T-helper 1 cell (primary cell): ENCODE data around the gene TDRD7.
"Not testable (repeated sequence)": the region's sequence is repeated elsewhere in the genome, so short reads cannot be mapped to it uniquely, and the experiment has no call there.

Experiments used
- DNase-seq, 5 donors: peaks; one replicate each; pipeline ENCODE4 v3.0.0-alpha.2; 2012 to 2020

Gene TDRD7

DNA sequence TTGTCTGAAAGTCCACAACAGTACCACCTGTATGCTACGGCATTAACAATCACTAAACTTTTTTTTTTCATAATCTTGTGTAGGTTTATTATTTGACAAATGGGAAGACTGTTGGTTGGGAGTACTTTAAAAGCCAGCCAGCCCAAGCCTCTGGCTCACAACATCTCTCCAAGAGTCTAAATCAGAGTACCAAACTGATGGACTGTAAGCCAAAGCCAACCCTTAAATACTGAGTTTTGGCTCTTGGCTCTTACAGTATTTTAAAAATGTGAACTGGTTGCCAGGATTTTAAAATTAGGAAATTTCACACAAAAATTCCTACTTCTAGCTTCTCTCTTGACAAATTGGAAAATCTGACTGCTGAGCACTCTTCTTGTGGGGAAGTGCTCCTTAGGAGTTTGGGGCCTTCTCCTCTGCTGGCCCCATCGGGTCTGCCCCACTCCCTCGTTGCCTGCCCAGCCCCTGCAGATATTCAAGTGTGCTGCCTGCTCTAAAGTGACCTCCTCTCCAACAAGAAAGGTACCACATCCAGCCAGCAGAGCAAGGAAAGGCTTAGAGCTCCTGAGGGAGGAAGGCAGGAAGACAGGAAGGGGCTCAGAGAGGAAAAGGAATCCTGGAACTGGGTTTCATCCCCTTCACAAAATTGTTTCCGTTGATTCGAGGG, 67.7 kb downstream of the TDRD7 start:
- no peak for DNase-seq

DNA sequence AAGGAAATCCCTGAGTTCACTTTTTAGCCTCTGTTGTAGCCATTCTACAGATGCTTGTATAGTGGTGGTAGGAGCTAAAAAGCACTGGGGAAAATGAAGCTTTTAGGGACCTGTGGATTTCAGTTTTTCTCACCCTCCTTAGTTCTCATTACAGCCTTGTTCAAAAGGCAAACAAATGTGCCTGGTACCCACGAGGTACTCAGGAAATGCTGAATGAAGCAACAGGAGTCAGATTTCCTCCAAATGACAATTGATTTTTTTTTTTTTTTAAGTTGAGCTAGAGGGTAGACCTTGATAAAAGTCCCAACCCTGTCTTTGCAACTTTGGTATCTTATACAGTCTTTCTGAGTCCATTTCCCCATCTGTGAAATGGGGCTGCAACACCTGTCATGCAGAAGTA, 68.3 kb downstream of the TDRD7 start:
- no peak for DNase-seq

DNA sequence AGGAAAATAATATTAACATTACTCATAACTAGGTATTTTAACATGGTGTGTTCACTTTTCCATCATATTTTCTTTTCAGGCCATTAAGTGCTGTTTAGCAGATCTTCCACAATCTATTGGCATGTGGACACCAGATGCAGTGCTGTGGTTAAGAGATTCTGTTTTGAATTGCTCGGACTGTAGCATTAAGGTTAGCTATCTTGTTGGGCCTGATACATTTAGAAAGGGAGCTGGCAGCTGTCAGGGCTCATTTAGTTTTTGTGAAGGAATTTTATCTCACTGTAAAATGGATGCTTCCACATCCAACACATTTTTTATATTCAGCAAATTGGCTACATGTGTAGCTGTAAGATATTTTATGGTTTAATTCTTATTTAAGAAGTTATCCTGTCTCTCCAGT, 68.9 kb downstream of the TDRD7 start:
- DNase-seq, result no peak

DNA sequence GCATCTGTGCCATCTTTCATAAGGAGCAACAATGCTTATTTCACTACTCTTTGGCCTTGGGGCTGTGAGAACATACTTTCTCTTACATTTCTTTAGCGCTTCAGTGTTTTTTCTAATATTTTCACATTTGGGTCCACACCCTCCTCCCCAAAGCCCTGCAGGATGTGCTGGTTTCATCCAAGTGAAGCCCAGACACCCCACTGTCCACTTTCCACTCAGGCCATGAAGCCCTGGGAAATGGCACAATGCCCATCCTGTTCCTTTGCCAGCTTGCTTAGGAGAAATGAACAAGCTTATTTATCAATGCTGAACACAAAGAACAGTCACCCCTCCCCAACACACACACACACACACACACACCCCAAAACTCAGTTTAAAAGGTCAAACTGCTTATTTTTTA, 72.2 kb downstream of the TDRD7 start:
- no peak for DNase-seq

DNA sequence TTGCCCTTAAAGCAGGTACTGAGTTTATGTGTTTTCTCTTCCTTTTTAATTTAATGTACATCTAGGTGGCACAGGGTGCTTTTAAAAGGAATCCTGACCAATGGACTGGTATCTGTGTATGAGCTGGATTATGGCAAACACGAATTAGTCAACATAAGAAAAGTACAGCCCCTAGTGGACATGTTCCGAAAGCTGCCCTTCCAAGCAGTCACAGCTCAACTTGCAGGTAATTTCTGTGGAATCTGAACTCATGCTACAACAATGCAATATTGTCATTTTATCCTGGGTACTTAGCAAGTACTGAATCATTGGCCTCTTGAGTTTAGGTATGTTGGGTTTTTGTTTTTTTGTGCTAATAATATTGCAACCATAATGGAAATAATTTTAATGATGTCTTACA, 75.2 kb downstream of the TDRD7 start:
- no peak for DNase-seq

DNA sequence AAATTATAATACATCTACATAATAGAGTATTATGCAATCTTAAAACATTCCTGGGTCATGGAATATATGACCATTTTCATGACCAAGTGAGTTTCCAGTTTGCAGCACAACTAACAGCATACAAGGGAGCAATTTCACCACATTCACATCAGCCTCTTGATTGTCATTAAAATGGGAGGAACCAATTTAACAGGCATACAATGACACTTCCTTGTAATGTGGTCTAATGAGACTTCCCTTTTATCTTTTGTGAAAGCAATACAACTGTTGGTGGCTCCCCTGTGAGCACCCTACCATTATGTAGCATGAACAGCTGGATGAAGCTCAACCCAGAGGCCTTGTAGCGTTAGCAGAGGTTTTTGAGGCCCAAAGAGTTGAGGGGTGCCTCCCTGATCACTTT, 76.0 kb downstream of the TDRD7 start:
- DNase-seq, result no peak

DNA sequence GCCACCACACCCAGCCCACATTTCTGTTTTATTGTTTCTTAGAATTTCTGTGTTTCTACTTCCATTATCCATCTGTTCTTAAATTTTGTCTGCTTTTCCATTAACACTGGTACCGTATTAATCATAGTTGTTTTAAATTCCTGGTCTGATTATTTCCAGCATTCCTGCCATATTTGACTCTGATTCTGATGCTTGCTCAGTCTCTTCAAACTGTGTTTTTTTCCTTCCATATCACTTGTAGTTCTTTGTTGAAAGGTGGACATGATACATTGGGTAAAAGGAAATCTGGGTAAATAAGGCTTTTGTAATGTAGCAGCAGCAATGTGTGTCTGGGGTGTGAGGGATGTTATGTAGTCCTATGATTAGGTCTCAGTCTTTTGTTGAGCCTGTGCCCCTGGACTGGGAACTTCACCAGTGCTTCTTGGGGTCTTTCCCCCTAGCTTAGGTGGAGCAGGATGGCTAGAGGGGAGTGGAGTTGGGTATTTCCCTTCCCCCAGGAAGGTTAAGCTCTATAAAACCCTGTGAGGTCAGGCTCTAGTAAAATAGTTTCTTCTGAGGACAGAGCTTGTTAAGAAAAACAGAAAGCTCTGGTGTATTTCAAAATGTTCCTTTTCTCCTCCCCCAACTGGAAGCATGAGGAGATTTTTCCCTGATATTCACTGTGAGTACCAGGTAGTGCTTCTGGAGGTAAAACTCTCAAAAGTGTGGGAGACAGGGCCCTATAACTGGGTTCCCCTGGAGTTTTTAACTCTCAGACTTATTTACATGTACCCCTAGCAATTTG, 79.5 kb downstream of the TDRD7 start:
- no peak for DNase-seq

DNA sequence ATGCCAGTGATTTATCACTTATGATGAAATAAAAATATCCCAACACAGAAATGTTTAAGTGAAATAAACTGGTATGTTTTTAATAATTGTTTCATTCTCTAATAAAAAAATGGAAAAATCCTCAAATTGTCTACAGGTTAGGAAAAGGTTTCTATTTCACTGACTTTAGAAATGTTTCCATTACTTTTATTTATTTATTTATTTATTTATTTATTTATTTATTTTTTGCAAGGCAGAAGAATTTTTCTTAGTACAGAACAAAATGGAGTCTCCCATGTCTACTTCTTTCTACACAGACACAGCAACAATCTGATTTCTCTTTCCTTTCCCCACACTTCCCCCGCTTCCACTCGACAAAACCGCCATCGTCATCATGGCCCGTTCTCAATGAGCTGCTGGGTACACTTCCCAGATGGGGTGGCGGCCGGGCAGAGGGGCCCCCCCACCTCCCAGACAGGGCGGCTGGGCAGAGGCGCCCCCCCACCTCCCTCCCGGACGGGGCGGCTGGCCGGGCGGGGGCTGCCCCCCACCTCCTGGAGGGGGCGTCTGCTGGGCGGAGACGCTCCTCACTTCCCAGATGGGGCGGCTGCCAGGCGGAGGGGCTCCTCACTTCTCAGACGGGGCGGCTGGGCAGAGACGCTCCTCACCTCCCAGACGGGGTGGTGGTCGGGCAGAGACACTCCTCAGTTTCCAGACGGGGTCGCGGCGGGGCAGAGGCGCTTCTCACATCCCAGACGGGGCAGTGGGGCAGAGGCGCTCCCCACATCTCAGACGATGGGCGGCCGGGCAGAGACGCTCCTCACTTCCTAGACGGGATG, 85.9 kb downstream of the TDRD7 start:
- DNase-seq, result not testable (repeated sequence)

DNA sequence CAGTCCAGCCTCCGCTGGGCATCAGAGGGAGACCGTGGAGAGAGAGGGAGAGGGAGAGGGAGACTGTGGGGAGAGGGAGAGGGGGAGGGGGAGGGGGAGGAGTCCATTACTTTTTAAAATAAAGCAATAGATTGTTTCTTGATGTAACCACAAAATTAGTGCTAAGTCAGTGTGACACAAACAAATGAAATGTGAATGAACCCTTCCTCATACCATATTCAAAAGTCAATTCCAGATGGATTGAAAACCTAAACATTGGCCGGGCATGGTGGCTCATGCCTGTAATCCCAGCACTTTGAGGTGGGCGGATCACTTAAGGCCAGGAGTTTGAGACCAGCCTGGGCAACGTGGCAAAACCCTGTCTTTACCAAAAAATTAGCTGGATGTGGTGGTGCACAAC, 87.0 kb downstream of the TDRD7 start:
- not testable (repeated sequence) for DNase-seq

DNA sequence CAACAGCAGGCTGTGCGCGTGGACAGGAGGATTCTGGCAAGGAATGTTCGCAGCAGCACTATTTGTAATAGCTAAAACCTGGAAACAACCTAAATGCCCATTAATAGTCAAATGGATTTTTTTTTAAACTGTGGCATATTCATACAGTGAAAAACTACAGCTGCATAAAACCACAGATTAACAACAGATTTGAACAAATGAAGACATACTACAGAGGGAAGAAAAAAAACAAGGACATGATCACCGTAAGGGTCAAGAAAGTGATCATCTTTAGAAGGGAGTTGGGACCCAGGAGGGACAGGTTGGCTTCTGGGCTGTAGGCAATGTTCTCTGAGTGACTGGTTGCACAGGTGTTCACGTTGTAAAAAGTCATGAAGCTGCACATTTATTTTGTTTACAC, 88.4 kb downstream of the TDRD7 start:
- DNase-seq, result no peak

DNA sequence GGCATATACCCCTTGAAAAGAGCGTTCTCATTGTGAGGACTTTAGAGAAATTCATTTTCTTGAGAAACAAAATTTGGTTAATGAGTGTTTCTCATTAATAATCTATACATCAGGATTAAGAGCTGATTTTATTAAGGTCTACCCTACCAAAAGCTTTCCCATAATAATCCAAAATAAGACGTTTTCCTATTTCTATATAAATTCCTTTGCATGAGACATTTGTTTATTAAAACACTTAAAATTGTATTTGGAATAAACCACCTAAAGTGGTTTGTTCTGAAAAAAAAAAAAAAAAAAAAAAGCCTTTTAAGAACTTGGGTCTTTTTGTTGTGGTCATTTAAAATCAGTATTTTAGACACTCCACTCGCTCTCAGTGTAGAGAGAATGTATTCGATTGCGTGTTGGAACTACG, 88.9 kb downstream of the TDRD7 start:
- no peak for DNase-seq

DNA sequence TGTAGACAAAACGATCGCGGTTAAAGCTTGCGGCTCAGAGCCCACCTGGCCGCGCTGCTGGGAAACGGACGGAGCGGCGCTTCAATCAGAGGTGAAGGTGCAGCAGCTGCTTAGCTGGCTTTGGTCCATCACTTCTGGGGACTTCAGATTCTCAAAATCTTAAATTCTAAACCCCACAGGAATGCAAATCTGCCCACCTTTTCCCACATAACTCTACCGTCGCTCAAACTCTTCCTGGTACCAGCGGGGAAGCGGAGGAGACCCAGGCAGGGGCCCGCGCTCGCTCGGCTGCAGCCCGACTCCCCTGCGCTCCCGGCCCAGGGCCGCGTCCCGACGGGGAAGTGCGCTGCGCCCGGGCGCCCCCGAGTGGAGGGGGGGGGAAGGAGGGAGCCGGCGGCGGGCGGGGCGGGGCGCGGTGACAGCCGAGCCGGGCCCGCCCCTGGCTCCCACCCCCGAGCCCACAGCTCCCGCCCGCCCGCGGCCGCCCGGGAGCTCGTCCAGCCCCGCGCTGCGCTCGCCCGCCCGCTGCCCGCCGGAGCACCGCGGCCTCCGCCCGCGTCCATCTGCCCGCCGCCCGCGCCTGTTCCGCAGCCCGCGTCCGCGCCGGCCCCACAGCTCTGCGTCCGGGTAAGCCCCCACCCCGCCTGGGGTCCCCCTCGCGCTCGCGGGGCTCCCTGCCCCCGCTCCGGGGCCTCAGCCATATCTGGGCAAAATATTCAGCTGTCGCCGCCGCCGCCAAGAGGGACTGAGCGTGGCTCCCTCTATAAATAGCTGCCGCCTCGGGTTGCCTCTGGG, 89.5 kb downstream of the TDRD7 start, which contains the start of gene TMOD1:
TSS of gene TMOD1 (plus strand) at position 490 of the 795 bp plus-strand sequence. CDS start 22,523 bp downstream, outside the sequence.
- peak in 2 of 5 donors; percentile 20 to 46 for DNase-seq

DNA sequence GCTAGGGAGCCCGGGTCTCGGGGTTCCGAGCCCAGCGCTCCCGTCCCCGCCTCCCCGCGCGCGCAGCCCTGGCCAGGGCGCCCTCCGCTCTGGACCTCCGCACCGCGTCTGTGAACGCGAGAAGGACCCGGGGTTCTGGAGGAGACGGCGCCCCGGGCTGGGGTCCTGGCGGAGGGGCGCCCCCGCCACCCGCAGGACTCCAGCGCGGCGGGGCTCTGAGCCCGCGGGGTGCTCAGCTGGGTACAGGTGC, 90.0 kb downstream of the TDRD7 start:
- no peak for DNase-seq

DNA sequence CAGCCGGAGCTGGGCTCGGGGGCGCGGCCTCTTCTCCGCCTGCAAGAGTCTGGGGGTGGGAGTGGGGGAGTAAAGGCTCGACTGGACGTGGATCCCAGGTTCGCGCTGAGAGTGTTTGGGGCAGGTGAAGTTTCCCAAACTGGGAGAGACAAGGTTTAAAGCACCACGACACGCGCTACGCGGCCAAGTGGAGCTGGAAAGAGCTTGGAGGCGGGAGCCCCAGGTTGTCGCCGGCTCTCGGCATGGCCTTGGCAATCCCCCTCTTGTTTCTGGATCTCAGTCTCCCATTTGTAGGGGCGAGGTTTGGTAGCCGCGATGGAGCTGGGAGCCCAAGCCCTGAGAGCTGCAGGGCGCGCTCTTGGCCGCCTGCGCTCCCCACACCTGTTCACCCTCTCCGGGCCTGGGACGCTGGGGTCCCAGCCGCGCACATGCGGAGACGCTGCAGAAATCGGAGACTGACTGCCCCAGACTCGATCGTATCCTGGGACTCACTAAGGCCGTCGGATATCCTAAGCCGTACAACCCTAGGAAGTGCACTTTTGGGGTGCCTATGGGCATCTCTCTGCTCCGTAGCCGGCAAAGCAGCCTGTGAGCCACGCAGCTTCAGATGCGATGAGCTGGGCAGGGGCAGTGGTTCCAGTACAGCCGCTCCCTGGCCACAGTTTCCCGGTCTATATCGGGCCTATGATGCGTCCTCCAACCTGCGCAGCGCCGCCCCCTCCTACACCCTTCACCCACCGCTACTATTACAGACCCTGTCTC, 90.5 kb downstream of the TDRD7 start:
- DNase-seq, result peak in 1 of 5 donors; percentile 3

DNA sequence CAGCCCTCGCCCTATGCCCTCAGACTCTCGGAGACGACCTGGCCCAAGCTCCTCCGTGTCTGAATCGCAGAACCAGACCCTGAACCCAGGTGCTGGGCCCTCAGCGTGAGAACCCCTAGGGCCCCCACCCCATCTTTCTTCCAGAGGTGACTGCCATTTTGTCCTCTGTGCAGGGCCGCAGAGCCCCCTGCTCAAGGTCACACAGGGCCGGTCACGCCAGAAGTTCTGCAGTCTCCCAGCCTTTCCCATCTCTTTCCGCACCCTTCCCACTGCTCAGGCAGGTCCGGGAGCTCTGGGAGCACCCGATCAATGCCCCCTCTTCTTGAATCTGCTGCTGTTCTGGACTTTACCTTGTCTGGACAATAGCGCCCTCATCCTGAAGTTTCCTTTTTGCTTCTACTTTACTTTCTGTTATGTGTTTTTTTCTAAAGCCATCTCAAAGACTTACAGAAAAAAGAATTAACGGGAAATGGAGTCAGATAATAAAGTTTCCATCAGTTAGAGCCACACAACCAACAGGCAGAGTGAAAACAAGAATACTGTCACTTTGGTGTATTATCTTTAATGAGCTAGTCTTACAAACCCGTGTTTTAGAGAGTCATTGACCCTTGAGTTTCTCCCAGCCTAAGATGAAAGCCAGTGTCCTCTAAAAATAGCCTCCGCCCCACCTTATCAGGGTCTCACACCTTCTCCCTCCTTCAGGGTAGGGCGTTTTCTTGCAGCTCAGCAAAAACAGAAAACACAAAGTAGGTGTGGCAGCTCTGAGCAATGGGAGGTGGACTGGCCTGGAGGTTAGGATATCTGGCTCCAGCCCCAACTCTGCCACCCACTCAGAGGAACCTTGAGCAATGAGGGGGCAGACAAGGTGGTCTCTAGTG, 91.3 kb downstream of the TDRD7 start:
- no peak for DNase-seq

DNA sequence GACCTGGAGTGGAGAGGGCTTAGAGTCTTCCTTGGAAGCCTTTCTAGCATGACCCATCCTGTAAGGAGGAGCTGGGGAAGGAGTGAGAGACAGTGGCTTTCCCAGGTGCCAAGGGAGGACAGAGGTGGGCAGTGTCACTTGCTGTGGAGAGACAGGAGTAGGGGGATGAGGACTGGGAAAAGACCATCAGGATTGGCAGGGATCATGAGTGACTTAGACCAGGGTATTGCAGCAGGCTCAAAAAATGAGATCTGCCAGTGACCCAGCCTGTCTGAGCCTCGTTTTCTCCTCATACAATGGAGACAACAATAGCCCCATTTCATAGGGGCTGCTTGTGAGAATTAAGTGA, 91.9 kb downstream of the TDRD7 start:
- no peak for DNase-seq

DNA sequence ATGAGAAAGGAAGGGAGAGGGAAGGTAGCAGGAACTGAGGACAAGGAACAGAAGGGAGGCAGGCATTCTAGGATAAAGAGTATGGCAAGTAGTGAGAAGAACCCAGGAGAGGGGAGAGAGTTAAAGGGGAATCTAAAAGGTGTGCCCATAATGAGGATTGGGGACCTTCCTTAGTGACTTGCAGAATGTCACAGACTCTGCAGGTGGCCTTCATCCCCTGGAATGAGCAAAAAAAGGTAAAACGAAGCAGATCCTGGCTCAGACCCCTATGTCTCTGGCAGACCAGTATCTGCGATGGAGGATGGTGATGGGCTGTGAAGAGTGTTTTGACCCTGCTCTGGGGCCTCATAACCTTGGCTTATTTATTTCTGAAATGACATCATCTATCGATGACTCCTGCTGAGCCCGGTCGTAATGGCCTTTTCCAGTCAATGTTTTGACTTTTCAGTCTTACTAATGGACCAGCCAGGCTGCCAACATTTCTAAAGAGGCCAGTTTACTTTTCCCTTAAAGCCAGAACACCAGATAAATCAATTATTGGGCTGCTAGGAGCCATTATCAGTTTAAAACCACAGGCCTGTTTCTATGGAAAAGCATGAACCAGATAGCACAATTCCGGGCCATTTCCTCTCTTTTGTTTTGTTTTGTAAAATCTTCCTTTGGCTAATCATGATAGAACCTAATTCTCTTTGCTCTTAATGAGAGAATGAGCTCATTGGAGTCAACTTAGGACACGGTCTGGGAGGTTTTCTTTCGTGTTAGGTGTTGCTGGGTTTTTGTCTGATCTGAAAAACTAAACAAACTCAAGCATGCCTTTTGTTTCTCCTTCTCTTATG, 92.7 kb downstream of the TDRD7 start:
- no peak for DNase-seq

DNA sequence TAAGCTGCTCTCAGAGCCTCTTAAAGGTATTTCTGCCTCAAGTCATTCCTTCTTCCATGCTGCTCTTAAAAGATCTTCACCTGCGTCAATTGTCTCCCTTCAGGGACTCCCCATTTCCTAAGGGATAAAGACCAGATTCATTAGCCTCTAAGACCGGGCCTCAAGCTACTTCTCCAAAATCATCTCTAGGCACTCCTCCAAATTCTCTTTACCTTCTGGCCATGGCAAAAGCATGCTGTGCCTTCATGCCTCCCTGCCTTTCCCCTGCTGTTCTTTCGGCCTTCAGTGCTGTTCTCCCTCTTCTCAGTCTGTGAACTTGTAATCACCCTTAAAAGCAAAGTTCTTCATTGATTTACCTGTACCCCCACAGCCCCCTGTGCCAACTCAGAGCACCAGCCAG, 93.9 kb downstream of the TDRD7 start:
- DNase-seq, result no peak

DNA sequence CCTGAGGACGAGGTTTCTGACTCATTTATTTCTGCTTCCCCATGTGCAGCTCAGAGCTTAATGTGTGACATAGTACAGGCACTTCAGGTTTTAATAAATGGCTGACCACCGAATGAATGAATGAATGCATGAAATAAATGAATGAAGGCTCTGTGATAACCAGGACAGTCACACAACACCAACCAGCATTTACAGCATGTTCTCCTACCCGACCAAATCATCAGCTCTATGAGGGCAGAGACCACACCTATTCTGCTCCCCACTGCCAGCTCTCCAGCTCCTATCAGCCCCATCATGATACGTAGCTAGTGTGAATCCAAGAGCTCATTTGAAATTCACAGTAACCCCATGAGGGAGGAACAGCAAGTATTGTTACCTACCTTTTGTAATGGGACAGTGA, 94.4 kb downstream of the TDRD7 start:
- no peak for DNase-seq

DNA sequence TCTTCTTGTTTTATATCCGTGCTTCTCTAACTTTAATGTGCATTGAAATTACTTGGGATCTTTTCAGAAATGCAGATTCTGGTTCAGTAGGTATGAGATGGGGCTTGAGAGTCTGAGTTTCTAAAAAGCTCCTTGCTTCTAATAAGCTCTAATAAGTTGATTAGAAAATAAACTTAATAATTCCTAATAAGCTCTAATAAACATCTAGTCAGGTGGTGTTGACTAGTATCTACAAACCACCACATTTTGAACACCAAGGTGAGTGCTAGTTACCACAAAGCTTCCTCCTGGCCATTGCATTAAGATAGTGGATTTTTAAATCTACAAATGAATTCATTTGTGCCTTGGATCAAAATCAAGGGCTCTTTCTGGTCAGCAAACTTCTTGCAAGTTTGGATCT, 94.9 kb downstream of the TDRD7 start:
- DNase-seq, result no peak
